ENCODE measurements around the gene CNGA1.

DNA sequence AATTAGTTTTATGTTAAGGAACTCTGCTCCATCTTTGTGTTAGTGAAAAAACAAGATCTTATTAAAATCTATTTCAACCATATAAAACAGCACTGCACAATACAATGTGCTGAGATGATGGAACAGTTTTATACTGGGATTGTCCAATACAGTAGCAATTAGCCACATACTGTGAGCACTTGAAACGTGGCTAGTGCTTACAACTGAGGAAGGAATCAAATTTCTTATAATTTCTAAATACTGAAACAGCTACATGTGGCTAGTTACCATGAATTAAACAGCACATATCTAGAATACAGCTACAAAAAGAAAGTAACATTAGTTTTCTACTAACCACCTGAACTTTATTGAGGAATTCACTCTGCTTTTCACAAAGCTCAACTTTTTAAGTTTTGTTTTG is 116.8 kb downstream of the CNGA1 start:
- TF ChIP-seq ARNT (IDR thresholded peaks at IDR 0.05) = no peak
- TF ChIP-seq BHLHE40 (IDR thresholded peaks at IDR 0.05; ENCODE audit: borderline replicate concordance) = no peak

Data from HEK293T (cell line).